ENCODE measurements around the gene MUSTN1.

Gene MUSTN1

GRCh38 chr3:52811452-52812011 lies 23.3 kb downstream of the MUSTN1 start:
- Histone ChIP-seq H4K20me1 (ENCODE audit: insufficient read depth, low read length) (no peaks in the 10 kb centered on the region), H3K79me2 (ENCODE audit: low read length) (no peaks in the 10 kb centered on the region), H2AFZ (ENCODE audit: low read length) (no peak overlapping the region), H3K27me3 (replicated peaks; ENCODE audit: insufficient read depth, low read length) (no peaks in the 10 kb centered on the region), H3K9me2 (replicated peaks; ENCODE audit: insufficient read depth, low read length) (no peaks in the 10 kb centered on the region), H3K4me1 (ENCODE audit: low read length) (no peaks in the 10 kb centered on the region), H3K36me3 (replicated peaks; ENCODE audit: insufficient read depth, low read length) (no peaks in the 10 kb centered on the region), H3K9me3 (replicated peaks; ENCODE audit: insufficient read depth, low read length) (no peaks in the 10 kb centered on the region), H3K9ac (ENCODE audit: low read length) (no peak overlapping the region), H3F3A (ENCODE audit: insufficient read depth, low read length) (no peaks in the 10 kb centered on the region), H3K4me2 (ENCODE audit: low read depth, low read length) (no peak overlapping the region), H3K27ac (ENCODE audit: low read length) (no peak overlapping the region), H3K4me3 (ENCODE audit: low read length) (no peak overlapping the region)
- TF ChIP-seq EZH2phosphoT487 (IDR thresholded peaks at IDR 0.05; ENCODE audit: low read length) (no peak), EZH2 (optimal IDR thresholded peaks at IDR 0.05; ENCODE audit: low read depth, low read length) (no peak)
- TF ChIP-seq, protein P1, sequence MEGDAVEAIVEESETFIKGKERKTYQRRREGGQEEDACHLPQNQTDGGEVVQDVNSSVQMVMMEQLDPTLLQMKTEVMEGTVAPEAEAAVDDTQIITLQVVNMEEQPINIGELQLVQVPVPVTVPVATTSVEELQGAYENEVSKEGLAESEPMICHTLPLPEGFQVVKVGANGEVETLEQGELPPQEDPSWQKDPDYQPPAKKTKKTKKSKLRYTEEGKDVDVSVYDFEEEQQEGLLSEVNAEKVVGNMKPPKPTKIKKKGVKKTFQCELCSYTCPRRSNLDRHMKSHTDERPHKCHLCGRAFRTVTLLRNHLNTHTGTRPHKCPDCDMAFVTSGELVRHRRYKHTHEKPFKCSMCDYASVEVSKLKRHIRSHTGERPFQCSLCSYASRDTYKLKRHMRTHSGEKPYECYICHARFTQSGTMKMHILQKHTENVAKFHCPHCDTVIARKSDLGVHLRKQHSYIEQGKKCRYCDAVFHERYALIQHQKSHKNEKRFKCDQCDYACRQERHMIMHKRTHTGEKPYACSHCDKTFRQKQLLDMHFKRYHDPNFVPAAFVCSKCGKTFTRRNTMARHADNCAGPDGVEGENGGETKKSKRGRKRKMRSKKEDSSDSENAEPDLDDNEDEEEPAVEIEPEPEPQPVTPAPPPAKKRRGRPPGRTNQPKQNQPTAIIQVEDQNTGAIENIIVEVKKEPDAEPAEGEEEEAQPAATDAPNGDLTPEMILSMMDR (IDR thresholded peaks at IDR 0.05; ENCODE audit: low read length), result no peak
- DNase-seq, result no peak

DNA sequence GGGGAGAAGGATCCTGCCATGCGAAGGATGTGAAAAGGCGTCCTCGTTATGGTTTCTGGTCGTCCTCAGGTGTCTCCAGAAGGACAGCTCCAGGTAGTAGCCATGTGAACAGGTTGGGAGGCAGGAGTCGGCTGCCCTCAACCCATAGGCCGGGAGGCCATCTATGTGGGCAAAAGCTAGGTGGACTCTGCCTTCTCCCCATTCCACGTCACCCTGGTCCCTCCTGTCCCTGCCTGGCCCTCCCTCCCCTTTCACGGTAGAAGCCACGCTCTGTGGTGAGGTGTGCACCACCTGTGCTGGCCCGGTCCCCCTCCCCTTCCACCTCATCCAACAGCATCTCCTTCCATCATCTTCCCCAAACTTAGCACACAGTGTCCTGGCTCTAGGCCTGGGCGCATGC lies 23.9 kb downstream of the MUSTN1 start:
- H3K79me2 ChIP-seq (ENCODE audit: low read length), result no peaks in the 10 kb centered on the region
- H3K4me2 ChIP-seq (ENCODE audit: low read depth, low read length), result no peak overlapping the region
- H4K20me1 ChIP-seq (ENCODE audit: insufficient read depth, low read length), result no peaks in the 10 kb centered on the region
- no peak for TF ChIP-seq EZH2phosphoT487 (IDR thresholded peaks at IDR 0.05; ENCODE audit: low read length)
- no peak for TF ChIP-seq EZH2 (optimal IDR thresholded peaks at IDR 0.05; ENCODE audit: low read depth, low read length)
- TF ChIP-seq, protein P1 (IDR thresholded peaks at IDR 0.05; ENCODE audit: low read length), result no peak
- H3K9me3 ChIP-seq (replicated peaks; ENCODE audit: insufficient read depth, low read length), result no peaks in the 10 kb centered on the region
- H3K9me2 ChIP-seq (replicated peaks; ENCODE audit: insufficient read depth, low read length), result no peaks in the 10 kb centered on the region
- no peaks in the 10 kb centered on the region for H3K36me3 ChIP-seq (replicated peaks; ENCODE audit: insufficient read depth, low read length)
- no peaks in the 10 kb centered on the region for H3F3A ChIP-seq (ENCODE audit: insufficient read depth, low read length)
- H3K4me1 ChIP-seq (ENCODE audit: low read length), result no peaks in the 10 kb centered on the region
- H3K9ac ChIP-seq (ENCODE audit: low read length), result no peak overlapping the region
- no peak overlapping the region for H3K4me3 ChIP-seq (ENCODE audit: low read length)
- no peaks in the 10 kb centered on the region for H3K27me3 ChIP-seq (replicated peaks; ENCODE audit: insufficient read depth, low read length)
- no peak for DNase-seq
- no peak overlapping the region for H3K27ac ChIP-seq (ENCODE audit: low read length)
- no peak overlapping the region for H2AFZ ChIP-seq (ENCODE audit: low read length)

- Histone ChIP-seq H3K4me1 (ENCODE audit: low read length) (no peaks in the 10 kb centered on the region), H4K20me1 (ENCODE audit: insufficient read depth, low read length) (no peaks in the 10 kb centered on the region), H3K9me2 (replicated peaks; ENCODE audit: insufficient read depth, low read length) (no peaks in the 10 kb centered on the region), H3K4me3 (ENCODE audit: low read length) (no peak overlapping the region), H3K9me3 (replicated peaks; ENCODE audit: insufficient read depth, low read length) (no peaks in the 10 kb centered on the region), H2AFZ (ENCODE audit: low read length) (no peak overlapping the region), H3K27ac (ENCODE audit: low read length) (no peak overlapping the region), H3K4me2 (ENCODE audit: low read depth, low read length) (no peak overlapping the region), H3K9ac (ENCODE audit: low read length) (no peak overlapping the region), H3K79me2 (ENCODE audit: low read length) (no peaks in the 10 kb centered on the region), H3K36me3 (replicated peaks; ENCODE audit: insufficient read depth, low read length) (no peaks in the 10 kb centered on the region), H3K27me3 (replicated peaks; ENCODE audit: insufficient read depth, low read length) (no peaks in the 10 kb centered on the region), H3F3A (ENCODE audit: insufficient read depth, low read length) (no peaks in the 10 kb centered on the region)
- no peak for TF ChIP-seq EZH2phosphoT487 (IDR thresholded peaks at IDR 0.05; ENCODE audit: low read length)
- TF ChIP-seq EZH2 (optimal IDR thresholded peaks at IDR 0.05; ENCODE audit: low read depth, low read length), result no peak
- TF ChIP-seq, protein P1 (IDR thresholded peaks at IDR 0.05; ENCODE audit: low read length), result no peak
- DNase-seq, result no peak
These were observed 25.0 kb downstream of the MUSTN1 start for GRCh38 chr3:52809662-52810377.
